T-cell (primary cell): Measurements from ENCODE around the gene BAD. TPM values are rescaled to one million over a fixed set of nuclear protein-coding genes. Genes with fewer than 3 reads are reported as not detected.

ENCODE experiments used
- ATAC-seq, 4 experiments: fragments of 200-7000 bp in 3 of 4; fragments of 150-1000 bp in 1 of 4; cut with Tn5 transposase; replicated peaks in 1 of 4; 1 replicate in 3 of 4; 2 replicates in 1 of 4; pipeline ENCODE4 v1.10.0; 2021; ENCODE audit warnings: moderate library complexity in 3 of 4, mild to moderate bottlenecking in 2 of 4, moderate number of reproducible peaks in 1 of 4
- CTCF ChIA-PET, 2 donors: fragments of 300-600 bp; sonication (Branson Sonifier 250); formaldehyde crosslinking; loops; one replicate each; lab custom pipeline; 2022; ENCODE audit warnings: antibody characterized with exemption in 2 of 2; lab: Charles Lee
- POLR2A ChIA-PET, 2 donors: fragments of 300-600 bp; sonication (Branson Sonifier 250); formaldehyde crosslinking; loops; one replicate each; lab custom pipeline; 2022; ENCODE audit warnings: antibody characterized with exemption in 2 of 2; lab: Charles Lee
- DNase-seq, 35 experiments: peaks; one replicate each; pipeline versions ENCODE4 v3.0.0 to v3.0.0-alpha.2; 2013 to 2023
- H3K27ac ChIP-seq: one replicate; pipeline ENCODE4 v1.5.1; 2013; ENCODE audit warnings: low read length
- H3K27me3 ChIP-seq, 2 experiments: replicated peaks in 1 of 2; 1 replicate in 1 of 2; 2 replicates in 1 of 2; pipeline versions ENCODE4 v1.6.1 to v1.7.0; 2013; ENCODE audit warnings: low read length in 1 of 2, mixed read lengths in 1 of 2; ENCODE audit not compliant: control insufficient read depth in 2 of 2, insufficient read depth in 2 of 2; ENCODE audit errors: extremely low read depth in 1 of 2
- H3K36me3 ChIP-seq, 2 donors: 1 replicate in 1 of 2; 2 replicates in 1 of 2; pipeline versions ENCODE4 v1.6.1 to v1.7.0; 2013; ENCODE audit warnings: low read length in 1 of 2; ENCODE audit not compliant: control insufficient read depth in 2 of 2, insufficient read depth in 1 of 2; ENCODE audit errors: extremely low read depth in 1 of 2
- H3K4me1 ChIP-seq, 2 experiments: 1 replicate in 1 of 2; 2 replicates in 1 of 2; pipeline versions ENCODE4 v1.6.1 to v1.7.0; 2013; ENCODE audit warnings: low read length in 2 of 2, mixed read lengths in 1 of 2; ENCODE audit not compliant: insufficient read depth in 2 of 2, control insufficient read depth in 1 of 2; ENCODE audit errors: extremely low read depth in 1 of 2
- H3K4me3 ChIP-seq, 2 donors: 1 replicate in 1 of 2; 2 replicates in 1 of 2; pipeline versions ENCODE4 v1.5.1 to v1.7.0; 2013; ENCODE audit warnings: mild to moderate bottlenecking in 2 of 2, low read length in 1 of 2, moderate library complexity in 1 of 2; ENCODE audit not compliant: control insufficient read depth in 1 of 2; ENCODE audit errors: extremely low read depth in 1 of 2
- H3K9me3 ChIP-seq: 2 replicates; pipeline ENCODE4 v1.7.0; 2013
- H3K27ac Mint-ChIP-seq, 2 donors: one replicate each; pipeline ENCODE4 v1.8.0; 2020 to 2021; ENCODE audit warnings: mild to moderate bottlenecking in 2 of 2, mixed read lengths in 2 of 2
- H3K27me3 Mint-ChIP-seq, 2 donors: one replicate each; pipeline ENCODE4 v1.8.0; 2021 to 2022; ENCODE audit warnings: mixed read lengths in 2 of 2
- H3K36me3 Mint-ChIP-seq: one replicate; pipeline ENCODE4 v1.8.0; 2021; ENCODE audit warnings: mixed read lengths
- H3K4me1 Mint-ChIP-seq, 3 donors: one replicate each; pipeline ENCODE4 v1.8.0; 2020 to 2022; ENCODE audit warnings: mixed read lengths in 3 of 3, mild to moderate bottlenecking in 1 of 3
- H3K4me3 Mint-ChIP-seq, 3 donors: one replicate each; pipeline ENCODE4 v1.8.0; 2020 to 2022; ENCODE audit warnings: mild to moderate bottlenecking in 3 of 3, mixed read lengths in 3 of 3, moderate library complexity in 3 of 3
- H3K9me3 Mint-ChIP-seq, 3 donors: one replicate each; pipeline ENCODE4 v1.8.0; 2020 to 2022; ENCODE audit warnings: mixed read lengths in 3 of 3
- WGBS: methylation state at CpG from one replicate; pipeline ENCODE4 v1.1.5; 2013; ENCODE audit warnings: missing lambda C conversion rate; ENCODE audit not compliant: insufficient coverage; 5-methylcytosine and 5-hydroxymethylcytosine counted together
- total RNA-seq, 35 experiments: library from RNA in 6 of 35; stranded (reverse) in 6 of 35; fragments of 120-200 nt in 1 of 35; gene quantifications; one replicate each; pipeline versions ENCODE4 v1.2.1 to v1.2.4 and lab custom pipeline; 2013 to 2026

The BAD gene
- total RNA-seq, 5 donors from 2014 or later (not counting 1 experiment from before 2014, with no cell fraction given), result 17.5 to 37.7 (median 29.1) TPM

DNA sequence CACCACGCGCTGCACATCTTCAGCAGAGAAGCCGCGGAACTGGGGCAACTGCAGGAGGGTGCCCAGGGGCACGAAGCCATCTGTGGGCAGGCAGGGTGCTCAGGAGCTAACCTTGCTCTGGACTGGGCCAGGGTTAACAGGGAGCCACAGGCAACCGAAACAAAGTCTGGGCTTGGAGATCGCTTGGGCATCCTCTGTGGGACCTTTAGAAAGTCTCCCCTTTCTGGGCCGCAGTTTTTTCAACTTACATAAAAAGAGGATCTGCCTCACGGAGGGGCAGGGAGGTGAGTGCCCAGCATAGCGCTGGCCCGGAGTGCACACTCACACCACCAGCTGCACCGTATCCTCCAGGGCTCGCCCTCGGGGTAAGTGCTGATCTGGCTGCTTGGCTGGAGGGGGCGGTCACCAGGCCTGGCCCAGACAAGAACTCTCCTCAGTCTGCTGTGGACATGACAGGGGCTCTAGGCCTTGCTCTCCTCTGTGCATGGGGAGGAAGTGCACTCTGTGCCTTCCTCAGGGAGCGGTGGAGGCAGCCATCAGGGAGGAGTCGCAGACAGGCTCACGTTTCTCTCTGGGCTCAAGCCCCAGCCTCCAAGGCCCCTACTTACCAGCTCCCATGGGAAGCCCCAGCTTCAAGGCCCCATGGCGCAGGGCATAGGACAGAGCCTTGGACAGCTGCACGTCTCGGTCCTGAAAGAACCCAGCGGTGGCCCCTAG is 59.4 kb downstream of the BAD start:
- no peaks in the 10 kb centered on the region for H3K9me3 Mint-ChIP-seq
- peaks cover 16 to 29% of the 10 kb centered on the region in 2 donors for H3K36me3 ChIP-seq
- 75% methylated on average over 15 of the region's 22 CpGs for WGBS
- ChIA-PET POLR2A (no interaction called here), CTCF (interaction anchor here in 1 of 2 donors (1.0 kb wide), 1 partner anchor 17 kb away, joined by 3 read pairs; no protein-coding TSS in a partner anchor)
- no peaks in the 10 kb centered on the region for H3K9me3 ChIP-seq
- H3K27me3 Mint-ChIP-seq, result no peaks in the 10 kb centered on the region
- peaks cover 4% of the 10 kb centered on the region for H3K36me3 Mint-ChIP-seq
- peak overlapping the region; percentile 74 to 84 for H3K27ac Mint-ChIP-seq
- ATAC-seq (no peak), DNase-seq (no peak)
- H3K4me3 Mint-ChIP-seq, result peak overlapping the region; percentile 80 to 92 (median 86)
- peaks cover 32 to 42% (median 36%) of the 10 kb centered on the region in 3 donors for H3K4me1 Mint-ChIP-seq
- H3K4me3 ChIP-seq, result peak overlapping the region; percentile 78 to 96
- H3K4me1 ChIP-seq, result peaks cover 15 to 57% of the 10 kb centered on the region in 2 experiments
- peak overlapping the region; percentile 68 for H3K27ac ChIP-seq
- H3K27me3 ChIP-seq, result no peaks in the 10 kb centered on the region

- ATAC-seq, result no peak
- no peaks in the 10 kb centered on the region for H3K9me3 ChIP-seq
- Mint-ChIP-seq H3K27ac (peak overlapping the region; percentile 23 to 66), H3K36me3 (peaks cover 5% of the 10 kb centered on the region), H3K27me3 (no peaks in the 10 kb centered on the region), H3K4me3 (peak overlapping the region; percentile 80 to 92 (median 86)), H3K4me1 (peaks cover 25 to 36% (median 29%) of the 10 kb centered on the region in 3 donors), H3K9me3 (no peaks in the 10 kb centered on the region)
- 96% methylated on average over 14 of the region's 17 CpGs for WGBS
- no peak for DNase-seq
- H3K4me3 ChIP-seq, result no peak overlapping the region
- ChIA-PET CTCF (interaction anchor here in 1 of 2 donors (1.0 kb wide), 1 partner anchor 18 kb away, joined by 3 read pairs; the partner anchor contains the start of gene FERMT3), POLR2A (interaction anchor here in 1 of 2 donors (0.5 kb wide), 1 partner anchor 11 kb away, joined by 3 read pairs; no protein-coding TSS in a partner anchor)
- H3K4me1 ChIP-seq, result peaks cover 10 to 56% of the 10 kb centered on the region in 2 experiments
- peaks cover 14 to 36% of the 10 kb centered on the region in 2 donors for H3K36me3 ChIP-seq
- no peak overlapping the region for H3K27ac ChIP-seq
- H3K27me3 ChIP-seq, result no peaks in the 10 kb centered on the region
Measured at GRCh38 chr11:64224151-64224890, 60.1 kb downstream of the BAD start.

DNA sequence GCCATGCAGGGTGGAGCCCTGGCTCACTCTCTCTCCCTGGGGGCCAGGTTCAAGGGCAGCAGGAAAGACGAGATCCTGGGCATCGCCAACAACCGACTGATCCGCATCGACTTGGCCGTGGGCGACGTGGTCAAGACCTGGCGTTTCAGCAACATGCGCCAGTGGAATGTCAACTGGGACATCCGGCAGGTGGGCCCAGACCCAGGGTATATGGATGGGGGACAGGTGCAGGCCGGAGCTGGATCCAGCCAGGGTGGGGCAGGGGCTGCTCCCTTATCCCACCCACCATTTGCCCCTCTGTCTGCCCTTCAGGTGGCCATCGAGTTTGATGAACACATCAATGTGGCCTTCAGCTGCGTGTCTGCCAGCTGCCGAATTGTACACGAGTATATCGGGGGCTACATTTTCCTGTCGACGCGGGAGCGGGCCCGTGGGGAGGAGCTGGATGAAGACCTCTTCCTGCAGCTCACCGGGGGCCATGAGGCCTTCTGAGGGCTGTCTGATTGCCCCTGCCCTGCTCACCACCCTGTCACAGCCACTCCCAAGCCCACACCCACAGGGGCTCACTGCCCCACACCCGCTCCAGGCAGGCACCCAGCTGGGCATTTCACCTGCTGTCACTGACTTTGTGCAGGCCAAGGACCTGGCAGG is 61.3 kb downstream of the BAD start:
- Histone ChIP-seq H3K27me3 (no peaks in the 10 kb centered on the region), H3K27ac (no peak overlapping the region), H3K36me3 (peaks cover 13 to 48% of the 10 kb centered on the region in 2 donors), H3K4me3 (no peak overlapping the region), H3K9me3 (no peaks in the 10 kb centered on the region), H3K4me1 (peaks cover 8 to 50% of the 10 kb centered on the region in 2 experiments)
- Mint-ChIP-seq H3K4me3 (no peak overlapping the region), H3K36me3 (peaks cover 9% of the 10 kb centered on the region), H3K9me3 (no peaks in the 10 kb centered on the region), H3K27ac (peak overlapping the region in 1 of 2 donors; percentile 34), H3K4me1 (peaks cover 21 to 32% (median 22%) of the 10 kb centered on the region in 3 donors), H3K27me3 (no peaks in the 10 kb centered on the region)
- ChIA-PET CTCF (interaction anchor here (0.7 to 1.0 kb wide), 3 partner anchors 16 to 25 kb away, joined by 3 read pairs; partner anchors contain the start of gene FERMT3 (in 2 of the 2)), POLR2A (interaction anchor here (0.5 to 0.6 kb wide), 4 partner anchors 12 to 102 kb away, joined by 3 to 6 read pairs (median 4); no protein-coding TSS in a partner anchor)
- DNase-seq (no peak), ATAC-seq (no peak)
- 91% methylated on average over 11 of the region's 24 CpGs for WGBS

- Mint-ChIP-seq H3K27ac (peak overlapping the region in 1 of 2 donors; percentile 34), H3K36me3 (peaks cover 9% of the 10 kb centered on the region)
- POLR2A ChIA-PET, result no interaction called here
Measured at GRCh38 chr11:64222651-64223000, 61.8 kb downstream of the BAD start.

GRCh38 chr11:64220798-64221197 is 63.7 kb downstream of the BAD start:
- peaks cover 0 to 33% of the 10 kb centered on the region in 2 experiments for H3K4me1 ChIP-seq
- H3K4me1 Mint-ChIP-seq, result peaks cover 7 to 19% (median 9%) of the 10 kb centered on the region in 3 donors
- no peaks in the 10 kb centered on the region for H3K9me3 ChIP-seq
- peaks cover 9% of the 10 kb centered on the region for H3K36me3 Mint-ChIP-seq
- 96% methylated on average over 13 of the region's 14 CpGs for WGBS
- ChIA-PET POLR2A (interaction anchor here in 1 of 2 donors (0.6 kb wide), 1 partner anchor 62 kb away, joined by 3 read pairs; no protein-coding TSS in a partner anchor), CTCF (no interaction called here)
- no peak overlapping the region for H3K27ac Mint-ChIP-seq
- H3K9me3 Mint-ChIP-seq, result no peaks in the 10 kb centered on the region
- H3K4me3 Mint-ChIP-seq, result no peak overlapping the region
- no peak overlapping the region for H3K4me3 ChIP-seq
- H3K27me3 ChIP-seq, result no peaks in the 10 kb centered on the region
- DNase-seq (no peak), ATAC-seq (no peak)
- no peak overlapping the region for H3K27ac ChIP-seq
- no peaks in the 10 kb centered on the region for H3K27me3 Mint-ChIP-seq
- H3K36me3 ChIP-seq, result peaks cover 13 to 58% of the 10 kb centered on the region in 2 donors

More at GRCh38 chr11:64222651-64223000, 61.8 kb downstream of the BAD start:
- Histone ChIP-seq H3K36me3 (peaks cover 13 to 49% of the 10 kb centered on the region in 2 donors), H3K4me3 (no peak overlapping the region), H3K27ac (no peak overlapping the region), H3K9me3 (no peaks in the 10 kb centered on the region), H3K4me1 (peaks cover 7 to 47% of the 10 kb centered on the region in 2 experiments), H3K27me3 (no peaks in the 10 kb centered on the region)
- Mint-ChIP-seq H3K4me1 (peaks cover 16 to 27% (median 18%) of the 10 kb centered on the region in 3 donors), H3K27me3 (no peaks in the 10 kb centered on the region), H3K4me3 (no peak overlapping the region), H3K9me3 (no peaks in the 10 kb centered on the region)
- CTCF ChIA-PET, result interaction anchor here in 1 of 2 donors (1.0 kb wide), 1 partner anchor 16 kb away, joined by 3 read pairs; the partner anchor contains the start of gene FERMT3
- DNase-seq (no peak), ATAC-seq (no peak)
- WGBS, result 90% methylated on average over 7 of the region's 9 CpGs
